GM20000 (cell line): ENCODE data around the gene GSPT1.
A peak's percentile ranks its signal among the peaks of the same experiment; 100 is the strongest.

Experiments used
- DNase-seq: peaks from one replicate; pipeline ENCODE4 v3.0.0; 2012; ENCODE audit warnings: low spot score
- TF ChIP-seq, protein P1 (sequence below): IDR thresholded peaks from 2 replicates; pipeline ENCODE4 v1.5.1; 2012; ENCODE audit warnings: mild to moderate bottlenecking, control low read depth; ENCODE audit errors: extremely low read depth, missing control alignments

GSPT1 gene

GRCh38 chr16:11862489-11862888 lies 53.3 kb downstream of the GSPT1 start:
- TF ChIP-seq, protein P1, sequence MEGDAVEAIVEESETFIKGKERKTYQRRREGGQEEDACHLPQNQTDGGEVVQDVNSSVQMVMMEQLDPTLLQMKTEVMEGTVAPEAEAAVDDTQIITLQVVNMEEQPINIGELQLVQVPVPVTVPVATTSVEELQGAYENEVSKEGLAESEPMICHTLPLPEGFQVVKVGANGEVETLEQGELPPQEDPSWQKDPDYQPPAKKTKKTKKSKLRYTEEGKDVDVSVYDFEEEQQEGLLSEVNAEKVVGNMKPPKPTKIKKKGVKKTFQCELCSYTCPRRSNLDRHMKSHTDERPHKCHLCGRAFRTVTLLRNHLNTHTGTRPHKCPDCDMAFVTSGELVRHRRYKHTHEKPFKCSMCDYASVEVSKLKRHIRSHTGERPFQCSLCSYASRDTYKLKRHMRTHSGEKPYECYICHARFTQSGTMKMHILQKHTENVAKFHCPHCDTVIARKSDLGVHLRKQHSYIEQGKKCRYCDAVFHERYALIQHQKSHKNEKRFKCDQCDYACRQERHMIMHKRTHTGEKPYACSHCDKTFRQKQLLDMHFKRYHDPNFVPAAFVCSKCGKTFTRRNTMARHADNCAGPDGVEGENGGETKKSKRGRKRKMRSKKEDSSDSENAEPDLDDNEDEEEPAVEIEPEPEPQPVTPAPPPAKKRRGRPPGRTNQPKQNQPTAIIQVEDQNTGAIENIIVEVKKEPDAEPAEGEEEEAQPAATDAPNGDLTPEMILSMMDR: no peak

GRCh38 chr16:11857161-11857560 lies 58.6 kb downstream of the GSPT1 start:
- no peak for DNase-seq
- TF ChIP-seq, protein P1: no peak

More at GRCh38 chr16:11862489-11862888, 53.3 kb downstream of the GSPT1 start:
- DNase-seq: no peak

DNA sequence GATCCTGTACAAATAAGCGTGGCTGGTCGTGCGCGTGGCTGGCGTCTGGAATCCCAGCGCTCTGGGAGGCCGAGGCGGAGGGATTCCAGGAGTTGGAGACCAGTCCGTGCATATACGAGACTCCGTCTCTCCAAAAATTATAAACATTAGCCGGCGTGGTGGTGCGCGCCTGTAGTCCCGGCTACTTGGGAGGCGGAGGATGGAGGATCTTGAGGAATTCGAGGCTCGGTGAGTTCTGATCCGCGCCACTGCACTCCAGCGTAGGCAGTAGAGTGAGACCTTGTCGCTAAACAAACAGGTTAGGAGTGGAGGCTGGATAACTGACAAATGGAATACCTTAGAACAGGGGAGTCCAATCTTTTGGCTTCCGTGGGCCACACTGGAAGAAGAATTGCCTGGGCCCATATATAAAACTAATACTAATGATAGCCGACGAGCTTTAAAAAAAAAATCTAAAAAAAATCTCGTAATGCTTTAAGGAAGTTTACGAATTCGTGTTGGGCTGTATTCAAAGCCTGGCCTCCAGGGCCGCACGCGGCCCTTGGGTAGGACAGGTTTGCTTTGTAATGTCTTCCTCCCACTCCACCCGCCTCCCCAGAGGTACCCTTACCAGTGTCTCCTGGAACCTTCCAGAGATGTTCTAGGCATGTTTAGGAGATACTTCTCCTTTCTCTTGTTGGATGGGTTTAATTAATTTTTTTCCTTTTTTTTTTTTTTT lies 63.5 kb downstream of the GSPT1 start:
- TF ChIP-seq, protein P1: no peak
- DNase-seq: no peak

DNA sequence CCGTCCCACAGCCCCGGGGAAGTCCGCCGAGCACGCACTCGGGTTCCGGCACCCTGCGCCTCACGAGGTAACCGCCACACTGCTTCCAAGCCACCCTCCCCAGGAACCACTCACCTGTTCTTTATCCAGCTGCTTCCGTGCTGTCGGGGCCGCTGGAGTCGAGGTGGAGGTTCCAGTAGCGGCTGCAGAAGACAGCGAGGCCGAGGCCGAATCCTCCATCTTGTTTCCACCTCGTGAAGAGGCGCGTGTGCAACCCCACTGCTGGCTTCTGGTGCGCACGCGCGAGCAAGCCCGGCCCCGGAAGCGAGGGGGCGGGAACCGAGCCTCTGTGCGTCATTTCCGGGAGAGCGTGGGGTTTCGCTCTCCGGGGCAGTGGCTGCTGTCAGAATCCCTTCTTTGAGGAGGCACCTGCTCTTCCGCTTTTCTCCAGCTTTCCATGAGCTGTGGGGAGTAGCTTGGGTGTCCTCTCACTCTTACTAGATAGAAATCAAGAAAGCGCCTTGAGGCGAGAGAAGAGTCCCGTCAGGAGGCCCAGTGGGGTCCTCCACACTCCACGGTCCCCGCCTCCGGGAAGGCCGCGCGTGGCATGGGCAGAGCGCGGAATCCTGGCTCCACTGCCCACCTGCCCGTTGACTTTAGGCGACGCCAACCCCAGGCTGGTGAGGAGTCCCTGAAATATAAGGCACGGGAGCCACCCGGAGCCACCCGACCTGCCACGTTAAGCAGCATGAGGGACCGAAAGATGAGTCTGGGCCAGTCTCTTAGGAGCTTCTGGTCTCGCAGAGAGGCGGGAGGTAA lies 64.3 kb downstream of the GSPT1 start, which contains the start of gene RSL1D1:
Gene RSL1D1, minus strand, starts transcription at position 249 of the 798 bp plus-strand sequence. Its CDS starts 30 bp downstream, at position 219.
- TF ChIP-seq, protein P1: no peak

GRCh38 chr16:11848842-11849241 lies 66.9 kb downstream of the GSPT1 start:
- TF ChIP-seq, protein P1: no peak
- no peak for DNase-seq

More for the DNA sequence above, 64.3 kb downstream of the GSPT1 start, which contains the start of gene RSL1D1:
- DNase-seq: peak; percentile 95

DNA sequence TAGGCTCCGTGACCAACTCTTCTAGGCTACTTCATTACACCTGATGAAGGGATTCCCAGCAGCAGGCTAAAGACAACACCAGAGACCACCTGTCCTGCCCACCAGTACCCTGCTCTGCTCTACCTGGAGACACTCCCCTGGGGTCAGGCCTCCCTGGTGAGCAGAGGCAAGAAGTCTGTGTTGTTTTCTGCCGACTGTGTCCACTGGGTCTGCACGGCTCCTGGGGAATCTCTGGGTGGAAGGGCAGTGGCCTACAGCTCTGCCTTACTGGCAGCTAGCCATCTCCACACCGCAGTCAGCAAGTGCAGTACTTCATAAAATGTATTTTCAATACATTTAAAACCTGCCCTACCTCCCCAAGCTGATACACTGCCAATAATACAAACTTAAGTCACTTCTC lies 71.3 kb downstream of the GSPT1 start:
- no peak for DNase-seq
- TF ChIP-seq, protein P1: no peak

GRCh38 chr16:11843861-11844260 lies 71.9 kb downstream of the GSPT1 start:
- no peak for DNase-seq
- TF ChIP-seq, protein P1: no peak
